COLO668 (cell line): Measurements from ENCODE around the gene GALNT15.

ENCODE experiments used
- DNase-seq: peaks from one replicate; lab custom pipeline; 2025; ENCODE audit not compliant: unreplicated experiment; lab: John Stamatoyannopoulos, UW

GALNT15 gene

DNA sequence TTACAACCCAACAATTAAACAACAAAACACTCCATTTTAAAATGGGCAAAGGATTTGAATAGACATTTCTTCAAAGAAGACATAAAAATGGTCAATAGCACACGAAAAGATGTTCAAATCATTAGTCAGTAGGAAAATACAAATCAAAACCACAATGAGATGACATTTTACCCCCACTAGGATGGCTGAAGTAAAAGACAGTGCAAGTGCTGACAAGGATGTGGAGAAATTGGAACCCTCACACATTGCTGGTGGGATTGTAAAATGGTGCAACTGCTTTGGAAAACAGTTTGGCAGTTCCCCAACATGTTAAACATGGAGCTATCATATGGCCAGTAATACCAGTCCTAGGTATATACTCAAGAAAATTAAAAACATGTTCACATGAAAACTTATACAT, 11.6 kb downstream of the GALNT15 start:
- DNase-seq: no peak

DNA sequence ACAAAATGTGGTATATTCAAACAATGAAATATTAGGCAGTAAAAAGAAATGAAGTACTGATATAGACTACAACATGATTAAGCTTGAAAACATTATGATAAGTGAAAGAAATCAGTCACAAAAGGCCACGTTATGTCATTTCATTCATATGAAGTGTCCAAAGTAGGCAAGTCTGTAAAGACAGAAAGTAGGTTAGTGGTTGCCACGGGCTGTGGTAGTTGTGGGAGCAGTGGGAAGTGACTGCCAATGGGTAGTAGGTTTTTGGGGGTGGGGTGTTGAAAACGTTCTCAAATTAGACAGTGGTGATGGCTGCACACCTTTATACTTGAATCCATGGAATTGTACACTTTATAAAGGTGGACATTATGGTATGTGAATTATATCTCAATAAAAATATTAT, 12.1 kb downstream of the GALNT15 start:
- DNase-seq: no peak

DNA sequence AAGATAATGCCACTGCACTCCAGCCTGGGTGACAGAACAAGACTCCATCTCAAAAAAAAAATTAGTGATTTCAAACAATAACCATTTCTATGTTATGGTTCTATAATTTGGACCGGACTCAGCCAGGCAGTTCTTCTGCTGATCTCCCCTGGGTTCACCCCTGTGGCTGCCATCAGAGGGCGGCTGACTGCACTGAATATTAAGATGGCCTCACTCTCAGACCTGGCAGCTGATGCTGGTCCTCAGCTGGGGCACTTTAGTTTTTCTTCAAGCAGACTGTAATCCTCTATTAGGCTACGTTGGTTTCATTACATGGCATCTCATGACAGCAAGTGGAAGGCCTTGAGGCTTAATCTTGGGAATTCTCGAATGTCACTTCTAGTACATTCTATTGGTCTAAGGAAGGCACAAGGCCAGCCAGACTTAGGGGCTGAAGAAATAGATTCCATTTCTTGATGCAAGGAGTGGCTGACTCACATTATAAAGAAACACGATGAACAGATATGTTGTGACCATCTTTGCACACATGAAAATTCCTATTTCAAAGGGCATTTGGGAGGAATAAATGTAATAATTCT, 12.8 kb downstream of the GALNT15 start:
- no peak for DNase-seq

GRCh38 chr3:16188071-16188470, 13.6 kb downstream of the GALNT15 start:
- DNase-seq: no peak

GRCh38 chr3:16189201-16189600, 14.7 kb downstream of the GALNT15 start:
- no peak for DNase-seq

GRCh38 chr3:16190704-16191103, 16.2 kb downstream of the GALNT15 start:
- no peak for DNase-seq

DNA sequence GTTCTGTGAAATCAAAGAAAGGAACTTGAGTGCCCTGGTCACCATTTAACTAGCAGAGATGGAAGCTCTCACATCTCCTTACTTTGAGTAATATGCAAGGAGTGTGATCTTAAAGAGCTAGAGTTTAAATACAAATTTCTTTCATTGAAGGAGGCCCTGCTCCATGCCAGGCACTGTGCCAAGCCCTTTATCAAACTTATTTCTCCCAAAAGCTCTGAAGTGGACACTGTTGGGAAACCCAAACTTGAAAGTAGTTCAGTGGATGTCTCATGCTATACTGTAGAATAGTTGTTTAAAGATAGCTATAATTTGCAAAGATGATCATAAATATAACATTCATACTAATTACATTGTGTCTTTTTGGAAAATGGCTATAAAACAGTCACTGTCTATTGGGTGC, 17.1 kb downstream of the GALNT15 start:
- no peak for DNase-seq

DNA sequence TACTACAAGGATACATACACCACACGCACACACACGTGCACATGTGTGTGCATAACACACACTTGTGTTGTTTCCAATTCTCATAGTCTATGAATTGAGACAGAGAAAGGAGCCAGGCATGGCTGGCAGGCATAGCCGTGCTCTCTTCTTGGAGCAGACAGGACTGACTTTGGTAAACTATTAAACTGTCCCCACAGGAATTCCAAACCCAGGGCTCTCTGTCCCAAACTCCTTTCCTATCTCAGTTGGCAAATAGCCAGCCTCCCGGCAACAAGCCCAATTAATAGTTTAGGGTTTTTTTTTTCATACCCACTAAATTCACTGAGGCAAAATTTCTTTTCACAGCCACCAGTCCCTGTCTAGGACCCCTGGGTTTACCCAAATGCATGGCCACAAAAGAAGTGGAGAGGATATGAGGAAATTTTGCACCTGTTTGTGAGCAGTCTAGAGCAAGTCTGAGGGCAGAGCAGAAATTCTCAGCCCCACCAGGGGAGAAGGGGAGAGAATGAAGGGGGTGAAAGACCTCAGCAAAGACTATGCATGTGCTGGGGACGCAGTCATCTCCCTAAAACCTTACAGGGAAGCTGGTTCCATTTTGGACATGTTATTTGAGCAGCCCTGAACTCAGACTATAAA, 17.8 kb downstream of the GALNT15 start:
- no peak for DNase-seq

DNA sequence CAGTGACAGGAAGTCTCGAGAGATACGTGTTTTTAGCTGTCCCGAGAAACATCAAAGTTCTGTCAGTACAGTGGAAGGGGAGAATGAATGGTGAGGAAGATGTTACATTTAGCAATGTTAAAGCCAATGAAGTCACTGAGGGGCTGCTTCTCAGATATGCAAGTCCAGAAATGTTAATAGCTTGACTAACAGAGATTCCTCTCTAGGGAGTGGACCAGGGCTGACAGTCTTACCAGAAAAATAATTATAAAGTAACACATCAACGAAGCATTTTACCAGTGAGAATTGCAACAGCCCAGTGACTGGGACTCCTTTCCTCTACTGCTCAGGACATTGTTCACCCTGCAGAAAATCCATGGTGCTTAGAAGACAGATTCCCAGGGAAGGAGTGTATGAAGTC, 23.9 kb downstream of the GALNT15 start:
- DNase-seq: no peak

- no peak for DNase-seq
These were observed 25.3 kb downstream of the GALNT15 start for GRCh38 chr3:16199769-16200168.

GRCh38 chr3:16200411-16200810, 25.9 kb downstream of the GALNT15 start:
- DNase-seq: no peak

GRCh38 chr3:16203031-16203430, 28.6 kb downstream of the GALNT15 start:
- DNase-seq: no peak

GRCh38 chr3:16203671-16204629, 29.5 kb downstream of the GALNT15 start:
- DNase-seq: no peak

DNA sequence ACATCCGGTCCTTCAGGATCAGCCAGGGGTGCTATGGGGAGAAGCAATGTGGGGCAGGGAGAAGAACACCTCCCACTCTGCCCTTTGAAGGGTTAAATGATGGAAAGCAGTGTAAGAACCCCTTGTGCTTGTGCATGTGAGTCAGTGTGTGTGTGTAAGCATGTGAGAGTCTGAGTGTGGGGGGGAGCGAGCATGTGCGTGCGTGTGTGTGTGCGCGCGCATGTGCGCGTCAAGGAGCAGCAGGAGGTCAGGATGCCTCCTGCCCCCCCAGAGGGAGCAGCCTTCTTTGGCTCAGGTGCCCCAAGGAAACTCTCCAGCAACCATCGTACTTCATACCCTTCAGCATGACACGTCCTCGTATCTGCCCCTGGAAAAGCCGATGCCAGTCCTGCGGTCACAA, 30.3 kb downstream of the GALNT15 start:
- DNase-seq: no peak

DNA sequence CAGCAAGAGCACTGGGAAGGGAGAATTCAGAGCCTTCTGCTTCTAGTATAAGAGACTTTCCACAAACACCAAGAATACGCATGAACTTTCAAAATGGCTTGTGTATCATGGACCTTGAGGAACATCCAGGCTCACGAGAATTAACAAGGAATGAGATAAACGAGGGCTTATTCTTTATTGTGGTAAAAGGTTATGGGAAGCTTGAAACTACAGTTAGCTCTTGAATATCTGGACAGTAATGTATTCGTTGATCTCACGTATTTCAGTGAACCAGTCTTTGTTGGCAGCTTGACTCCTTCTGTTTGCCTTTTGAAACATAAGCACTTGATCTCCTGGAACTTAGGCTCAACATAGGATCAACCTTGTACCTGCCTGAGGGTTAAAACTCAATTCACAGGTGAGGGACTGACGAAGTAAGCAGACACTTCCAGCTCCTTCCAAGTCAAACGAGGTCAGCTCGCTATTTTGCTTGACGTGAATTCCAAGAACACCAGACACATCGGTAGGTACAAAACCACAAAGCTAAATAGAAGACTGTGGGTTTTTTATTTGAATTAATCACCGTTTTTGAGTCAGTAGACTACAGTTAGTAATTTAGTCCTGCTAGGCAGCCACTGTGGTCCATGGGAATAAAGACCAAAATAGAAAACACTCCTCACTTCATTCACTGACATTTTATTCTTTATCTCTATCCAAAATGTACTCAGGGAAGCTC, 30.8 kb downstream of the GALNT15 start:
- no peak for DNase-seq

- no peak for DNase-seq
These were observed 32.6 kb downstream of the GALNT15 start for GRCh38 chr3:16207031-16207430.

DNA sequence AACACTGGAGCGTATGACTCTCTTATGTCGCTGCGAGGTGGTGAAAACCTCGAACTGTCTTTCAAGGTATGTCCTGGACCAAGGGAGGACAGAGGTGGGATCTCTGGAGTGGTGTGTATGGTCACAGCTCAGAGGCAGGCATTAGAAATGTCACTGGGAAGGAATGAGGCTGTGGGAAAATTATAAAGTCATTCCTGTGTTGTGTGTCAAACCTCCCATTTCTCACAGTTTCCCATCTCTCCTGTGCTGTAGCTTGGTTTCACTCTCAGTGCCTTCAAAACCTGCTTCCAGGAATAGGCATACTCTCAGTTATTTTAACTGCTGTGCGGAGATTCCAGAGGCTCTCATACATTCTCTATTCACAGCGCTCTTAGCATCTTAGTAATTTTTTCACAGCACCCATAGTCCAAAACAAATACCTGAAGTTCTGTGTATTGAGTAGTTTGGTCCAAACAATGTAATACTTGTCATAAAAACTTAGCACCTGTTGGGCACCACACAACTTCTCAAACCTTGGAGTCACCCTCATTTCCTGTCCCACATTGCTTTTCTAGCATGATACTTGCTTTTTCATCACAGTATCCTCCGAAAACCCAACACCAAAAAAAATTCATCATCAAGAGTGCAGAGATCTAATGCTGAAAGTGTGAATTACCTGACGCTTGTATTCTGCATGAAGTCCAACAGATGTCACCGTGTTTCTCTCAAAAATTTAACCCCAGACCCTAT, 36.9 kb downstream of the GALNT15 start:
- no peak for DNase-seq

DNA sequence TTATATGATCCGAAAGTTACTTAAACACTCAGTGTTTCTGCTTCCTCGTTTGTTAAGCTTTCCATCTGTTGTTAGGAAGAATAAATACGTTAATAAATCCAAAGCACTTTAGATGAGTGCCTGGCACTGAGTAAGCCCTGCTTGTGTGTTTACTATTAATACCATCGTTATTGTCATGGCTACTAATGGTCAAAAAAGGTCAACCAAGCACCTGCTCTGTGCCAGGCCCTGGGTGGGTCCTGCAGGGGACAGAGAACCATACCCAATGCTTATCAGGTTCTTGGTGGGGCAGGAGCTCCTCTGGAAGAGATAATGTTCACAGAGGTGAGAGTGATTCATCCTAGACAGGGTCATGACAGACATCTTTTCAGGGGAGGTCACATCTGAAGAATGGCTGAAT, 39.9 kb downstream of the GALNT15 start:
- DNase-seq: no peak

DNA sequence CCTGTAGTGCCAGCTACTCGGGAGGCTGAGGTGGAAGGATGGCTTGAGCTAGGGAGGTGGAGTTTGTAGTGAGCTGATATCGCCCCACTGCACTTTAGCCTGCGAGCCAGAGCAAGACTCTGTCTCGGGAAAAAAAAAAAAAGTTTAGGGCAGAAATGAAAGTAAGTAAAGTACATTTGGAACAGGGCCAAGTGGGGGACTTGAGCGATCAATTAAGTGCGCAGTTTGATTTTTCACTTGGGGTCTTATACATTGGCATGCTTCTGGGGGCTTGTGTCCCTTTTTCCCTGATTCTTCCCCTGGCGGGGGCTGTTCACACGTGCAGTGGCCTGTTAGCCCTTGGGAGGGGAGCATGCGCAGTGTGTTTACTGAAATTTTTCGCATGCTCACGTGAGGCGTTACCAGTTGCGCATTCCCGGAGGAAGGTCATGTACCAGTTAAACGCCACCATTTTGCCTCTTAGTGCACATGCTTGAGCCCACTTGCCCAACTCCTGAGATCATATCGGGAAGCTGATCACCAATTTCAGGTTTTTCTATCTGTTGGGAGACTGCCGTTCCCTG, 42.0 kb downstream of the GALNT15 start:
- DNase-seq: no peak

DNA sequence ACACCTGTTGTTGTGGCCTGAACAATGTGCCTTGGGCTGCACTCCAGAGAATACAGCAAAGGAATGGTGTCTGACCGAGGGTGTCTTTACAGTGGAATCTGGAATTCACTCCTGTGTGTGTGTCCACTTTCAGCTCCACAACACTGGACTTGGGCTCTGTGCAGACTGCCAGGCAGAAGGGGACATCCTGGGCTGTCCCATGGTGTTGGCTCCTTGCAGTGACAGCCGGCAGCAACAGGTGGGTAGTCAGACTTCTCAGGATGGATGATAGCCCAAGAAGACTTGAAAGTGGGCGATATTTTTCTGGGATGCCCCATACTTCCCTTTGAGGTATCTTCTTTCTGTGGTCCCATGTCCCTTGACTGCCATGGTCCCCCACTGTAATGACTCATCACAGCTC, 45.3 kb downstream of the GALNT15 start:
- no peak for DNase-seq
